Neural cell (in vitro differentiated cells): ENCODE data around the gene WDR75. TPM values are rescaled to one million over a fixed set of nuclear protein-coding genes. Genes with fewer than 3 reads are reported as not detected.

Experiments
- H2AFZ ChIP-seq: fragments of 200-600, 300-800 bp; sonication (generic), shearing (Covaris generic); 2 replicates; pipeline ENCODE4 v1.6.0; 2014; ENCODE audit warnings: low read depth, mild to moderate bottlenecking, antibody characterized with exemption, low read length, moderate library complexity
- H3F3A ChIP-seq: fragments of 200-600 bp; shearing (Covaris generic); 2 replicates; pipeline ENCODE4 v1.6.1; 2016; ENCODE audit warnings: mild to moderate bottlenecking, moderate library complexity, mixed read lengths, antibody characterized with exemption, low read length; ENCODE audit not compliant: insufficient read depth, poor library complexity, severe bottlenecking
- H3K27ac ChIP-seq: fragments of 200-600, 300-800 bp; sonication (generic), shearing (Covaris generic); 2 replicates; pipeline ENCODE4 v1.5.1; 2014; ENCODE audit warnings: mild to moderate bottlenecking, low read length, moderate library complexity
- H3K27me3 ChIP-seq: fragments of 300-800, 200-600 bp; sonication (generic), shearing (Covaris generic); 2 replicates; pipeline ENCODE4 v1.6.0; 2014; ENCODE audit warnings: mild to moderate bottlenecking, low read depth, low read length, moderate library complexity; ENCODE audit not compliant: insufficient read depth
- H3K36me3 ChIP-seq: fragments of 300-800, 200-600 bp; sonication (generic), shearing (Covaris generic); 2 replicates; pipeline ENCODE4 v1.5.1; 2014; ENCODE audit warnings: mild to moderate bottlenecking, antibody characterized with exemption, low read length, moderate library complexity; ENCODE audit not compliant: insufficient read depth
- H3K4me2 ChIP-seq: fragments of 300-800, 200-600 bp; sonication (generic), shearing (Covaris generic); 2 replicates; pipeline ENCODE4 v1.6.0; 2014; ENCODE audit warnings: mild to moderate bottlenecking, low read length
- H3K4me3 ChIP-seq: fragments of 300-800, 200-600 bp; sonication (generic), shearing (Covaris generic); 2 replicates; pipeline ENCODE4 v1.5.1; 2014; ENCODE audit warnings: mild to moderate bottlenecking, low read length, moderate library complexity
- H3K79me2 ChIP-seq: fragments of 200-600 bp; shearing (Covaris generic); replicated peaks from 2 replicates; pipeline ENCODE4 v1.6.0; 2014; ENCODE audit warnings: mild to moderate bottlenecking, low read length, moderate library complexity; ENCODE audit not compliant: insufficient read depth
- H3K9ac ChIP-seq: fragments of 300-800, 200-600 bp; sonication (generic), shearing (Covaris generic); 2 replicates; pipeline ENCODE4 v1.6.1; 2016; ENCODE audit warnings: mild to moderate bottlenecking, low read length, mixed read lengths
- H3K9me2 ChIP-seq: fragments of 200-600 bp; shearing (Covaris generic); 2 replicates; pipeline ENCODE4 v1.6.1; 2016; ENCODE audit warnings: mild to moderate bottlenecking, low read length, mixed read lengths; ENCODE audit not compliant: insufficient read depth
- H3K9me3 ChIP-seq: fragments of 200-600, 300-800 bp; sonication (generic), shearing (Covaris generic); 2 replicates; pipeline ENCODE4 v1.6.1; 2016; ENCODE audit warnings: mild to moderate bottlenecking, mixed run types, low read length, moderate library complexity, mixed read lengths
- H4K20me1 ChIP-seq: fragments of 200-600 bp; shearing (Covaris generic); 2 replicates; pipeline ENCODE4 v1.6.1; 2016; ENCODE audit warnings: mild to moderate bottlenecking, mixed run types; ENCODE audit not compliant: insufficient read depth
- EP300 ChIP-seq: fragments of 450-650 bp; conservative IDR thresholded peaks from 2 replicates; pipeline ENCODE4 v1.6.1; 2014; ENCODE audit warnings: antibody characterized with exemption, mild to moderate bottlenecking, moderate library complexity; ENCODE audit not compliant: poor library complexity, severe bottlenecking
- EZH2 ChIP-seq: fragments of 200-600, 300-800 bp; shearing (Covaris generic), sonication (generic); IDR thresholded peaks from 2 replicates; pipeline ENCODE4 v1.6.1; 2014; ENCODE audit warnings: antibody characterized with exemption, low read length, borderline replicate concordance, mild to moderate bottlenecking; ENCODE audit not compliant: insufficient read depth, poor library complexity, severe bottlenecking
- MXI1 ChIP-seq: fragments of 450-650 bp; conservative IDR thresholded peaks from 2 replicates; pipeline ENCODE4 v1.6.1; 2014; ENCODE audit warnings: antibody characterized with exemption, mild to moderate bottlenecking; ENCODE audit not compliant: poor library complexity, severe bottlenecking
- POLR2AphosphoS5 ChIP-seq: IDR thresholded peaks from 2 replicates; pipeline ENCODE4 v1.6.1; 2012
- RAD21 ChIP-seq: fragments of 450-650 bp; conservative IDR thresholded peaks from 2 replicates; pipeline ENCODE4 v1.6.1; 2014; ENCODE audit warnings: antibody characterized with exemption, mild to moderate bottlenecking, moderate library complexity
- SMC3 ChIP-seq: fragments of 450-650 bp; conservative IDR thresholded peaks from 2 replicates; pipeline ENCODE4 v1.6.1; 2014; ENCODE audit warnings: antibody characterized with exemption, mild to moderate bottlenecking, moderate library complexity; ENCODE audit not compliant: poor library complexity
- TAF1 ChIP-seq: IDR thresholded peaks from 2 replicates; pipeline ENCODE4 v1.6.1; 2012; ENCODE audit warnings: low read depth
- polyA plus RNA-seq: library from polyadenylated mRNA; depleted of rRNA; stranded (reverse); fragments of >200 nt; gene quantifications from 2 replicates; pipeline ENCODE4 v1.2.3, GENCODE V29; 2014
- TF ChIP-seq, protein P1 (sequence below): IDR thresholded peaks from 2 replicates; pipeline ENCODE4 v1.6.1; 2012; ENCODE audit warnings: borderline replicate concordance
- TF ChIP-seq, protein P2 (sequence below): fragments of 450-650 bp; IDR thresholded peaks from 2 replicates; pipeline ENCODE4 v1.5.1; 2014; ENCODE audit warnings: antibody characterized with exemption, mild to moderate bottlenecking, moderate library complexity; ENCODE audit not compliant: poor library complexity, severe bottlenecking

Gene WDR75
- polyA plus RNA-seq, 1 donor from 2014 or later = 62.5 TPM

DNA sequence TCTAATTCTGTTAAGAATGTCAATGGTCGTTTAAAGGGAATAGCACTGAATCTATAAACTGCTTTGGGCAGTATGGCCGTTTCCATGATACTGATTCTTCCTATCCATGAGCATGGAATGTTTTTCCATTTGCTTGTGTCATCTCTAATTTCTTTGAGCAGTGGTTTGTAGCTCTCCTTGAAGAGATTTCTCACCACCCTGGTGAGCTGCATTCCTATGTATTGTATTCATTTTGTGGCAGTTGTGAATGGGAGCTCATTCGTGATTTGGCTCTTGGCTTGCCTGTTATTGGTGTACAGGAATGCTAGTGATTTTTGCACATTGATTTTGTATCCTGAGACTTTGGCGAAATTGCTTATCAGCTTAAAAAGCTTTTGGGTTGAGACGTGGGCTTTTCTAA is 38.3 kb upstream of the WDR75 start (continued):
- TF ChIP-seq, protein P1, sequence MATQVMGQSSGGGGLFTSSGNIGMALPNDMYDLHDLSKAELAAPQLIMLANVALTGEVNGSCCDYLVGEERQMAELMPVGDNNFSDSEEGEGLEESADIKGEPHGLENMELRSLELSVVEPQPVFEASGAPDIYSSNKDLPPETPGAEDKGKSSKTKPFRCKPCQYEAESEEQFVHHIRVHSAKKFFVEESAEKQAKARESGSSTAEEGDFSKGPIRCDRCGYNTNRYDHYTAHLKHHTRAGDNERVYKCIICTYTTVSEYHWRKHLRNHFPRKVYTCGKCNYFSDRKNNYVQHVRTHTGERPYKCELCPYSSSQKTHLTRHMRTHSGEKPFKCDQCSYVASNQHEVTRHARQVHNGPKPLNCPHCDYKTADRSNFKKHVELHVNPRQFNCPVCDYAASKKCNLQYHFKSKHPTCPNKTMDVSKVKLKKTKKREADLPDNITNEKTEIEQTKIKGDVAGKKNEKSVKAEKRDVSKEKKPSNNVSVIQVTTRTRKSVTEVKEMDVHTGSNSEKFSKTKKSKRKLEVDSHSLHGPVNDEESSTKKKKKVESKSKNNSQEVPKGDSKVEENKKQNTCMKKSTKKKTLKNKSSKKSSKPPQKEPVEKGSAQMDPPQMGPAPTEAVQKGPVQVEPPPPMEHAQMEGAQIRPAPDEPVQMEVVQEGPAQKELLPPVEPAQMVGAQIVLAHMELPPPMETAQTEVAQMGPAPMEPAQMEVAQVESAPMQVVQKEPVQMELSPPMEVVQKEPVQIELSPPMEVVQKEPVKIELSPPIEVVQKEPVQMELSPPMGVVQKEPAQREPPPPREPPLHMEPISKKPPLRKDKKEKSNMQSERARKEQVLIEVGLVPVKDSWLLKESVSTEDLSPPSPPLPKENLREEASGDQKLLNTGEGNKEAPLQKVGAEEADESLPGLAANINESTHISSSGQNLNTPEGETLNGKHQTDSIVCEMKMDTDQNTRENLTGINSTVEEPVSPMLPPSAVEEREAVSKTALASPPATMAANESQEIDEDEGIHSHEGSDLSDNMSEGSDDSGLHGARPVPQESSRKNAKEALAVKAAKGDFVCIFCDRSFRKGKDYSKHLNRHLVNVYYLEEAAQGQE = no peak
- no peak for TF ChIP-seq EZH2

DNA sequence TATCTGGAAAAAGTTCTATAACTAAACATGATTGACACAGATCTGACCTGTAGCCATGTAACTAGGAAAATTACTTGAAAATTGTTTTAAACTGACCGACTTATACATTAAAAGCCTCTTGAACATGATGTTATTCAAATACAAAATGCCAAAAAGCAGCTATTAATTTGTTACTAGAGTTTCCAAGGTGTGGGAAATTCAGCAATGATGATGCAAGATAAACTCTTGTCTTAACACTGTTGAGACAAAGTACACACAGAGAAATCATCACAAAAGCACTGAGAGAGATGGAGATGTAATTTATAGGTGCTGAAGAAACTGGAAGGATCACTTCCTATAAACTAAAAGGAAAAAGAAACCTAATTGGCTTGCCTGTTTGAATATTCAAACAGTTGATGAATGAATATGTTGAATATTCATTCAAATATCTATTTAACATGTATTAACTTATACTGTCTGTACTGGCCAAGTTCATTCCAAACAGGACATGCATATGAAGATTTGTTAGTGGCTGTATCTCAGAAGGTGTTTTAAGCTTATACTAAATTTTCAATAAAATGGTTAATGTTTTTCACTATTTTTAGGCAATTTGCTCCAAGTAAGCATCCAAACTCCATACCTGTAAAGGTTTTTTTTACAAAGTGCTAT is 34.6 kb upstream of the WDR75 start:
- Histone ChIP-seq H3K9ac (no peak overlapping the region), H3K4me2 (no peak overlapping the region), H3K4me3 (no peak overlapping the region), H2AFZ (no peak overlapping the region), H3K27me3 (no peaks in the 10 kb centered on the region), H3K36me3 (no peaks in the 10 kb centered on the region), H3K9me2 (no peaks in the 10 kb centered on the region), H3K9me3 (no peaks in the 10 kb centered on the region), H3F3A (no peaks in the 10 kb centered on the region), H4K20me1 (no peaks in the 10 kb centered on the region), H3K27ac (no peak overlapping the region), H3K79me2 (no peaks in the 10 kb centered on the region)
- TF ChIP-seq RAD21 (no peak), EP300 (no peak), MXI1 (no peak), EZH2 (no peak), POLR2AphosphoS5 (no peak), SMC3 (no peak), TAF1 (no peak)
- TF ChIP-seq, protein P1 = no peak
- TF ChIP-seq, protein P2, sequence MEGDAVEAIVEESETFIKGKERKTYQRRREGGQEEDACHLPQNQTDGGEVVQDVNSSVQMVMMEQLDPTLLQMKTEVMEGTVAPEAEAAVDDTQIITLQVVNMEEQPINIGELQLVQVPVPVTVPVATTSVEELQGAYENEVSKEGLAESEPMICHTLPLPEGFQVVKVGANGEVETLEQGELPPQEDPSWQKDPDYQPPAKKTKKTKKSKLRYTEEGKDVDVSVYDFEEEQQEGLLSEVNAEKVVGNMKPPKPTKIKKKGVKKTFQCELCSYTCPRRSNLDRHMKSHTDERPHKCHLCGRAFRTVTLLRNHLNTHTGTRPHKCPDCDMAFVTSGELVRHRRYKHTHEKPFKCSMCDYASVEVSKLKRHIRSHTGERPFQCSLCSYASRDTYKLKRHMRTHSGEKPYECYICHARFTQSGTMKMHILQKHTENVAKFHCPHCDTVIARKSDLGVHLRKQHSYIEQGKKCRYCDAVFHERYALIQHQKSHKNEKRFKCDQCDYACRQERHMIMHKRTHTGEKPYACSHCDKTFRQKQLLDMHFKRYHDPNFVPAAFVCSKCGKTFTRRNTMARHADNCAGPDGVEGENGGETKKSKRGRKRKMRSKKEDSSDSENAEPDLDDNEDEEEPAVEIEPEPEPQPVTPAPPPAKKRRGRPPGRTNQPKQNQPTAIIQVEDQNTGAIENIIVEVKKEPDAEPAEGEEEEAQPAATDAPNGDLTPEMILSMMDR = no peak
